Vagina (tissue), 2 donors: ENCODE data around the gene PLEKHJ1.

Experiments
- POLR2A ChIP-seq, 2 donors: fragments of 450-650 bp; IDR thresholded peaks; one replicate each; pipeline ENCODE4 v1.6.1; 2017; ENCODE audit warnings: antibody characterized with exemption in 2 of 2, mild to moderate bottlenecking in 2 of 2, moderate library complexity in 2 of 2
- POLR2AphosphoS5 ChIP-seq, 2 donors: sonication (generic); formaldehyde crosslinking; IDR thresholded peaks; one replicate each; pipeline ENCODE4 v1.9.0; 2017; ENCODE audit warnings: antibody characterized with exemption in 2 of 2, mild to moderate bottlenecking in 2 of 2, low read depth in 1 of 2; ENCODE audit not compliant: insufficient read depth in 1 of 2
- TF ChIP-seq, protein P1 (sequence below), 3 experiments: fragments of 450-650 bp in 2 of 3; fragments of 200-600 bp in 1 of 3; sonication (generic) in 1 of 3; IDR thresholded peaks; one replicate each; pipeline ENCODE4 v1.5.1; 2017 to 2019; ENCODE audit warnings: antibody characterized with exemption in 3 of 3, mild to moderate bottlenecking in 2 of 3, moderate library complexity in 2 of 3

DNA sequence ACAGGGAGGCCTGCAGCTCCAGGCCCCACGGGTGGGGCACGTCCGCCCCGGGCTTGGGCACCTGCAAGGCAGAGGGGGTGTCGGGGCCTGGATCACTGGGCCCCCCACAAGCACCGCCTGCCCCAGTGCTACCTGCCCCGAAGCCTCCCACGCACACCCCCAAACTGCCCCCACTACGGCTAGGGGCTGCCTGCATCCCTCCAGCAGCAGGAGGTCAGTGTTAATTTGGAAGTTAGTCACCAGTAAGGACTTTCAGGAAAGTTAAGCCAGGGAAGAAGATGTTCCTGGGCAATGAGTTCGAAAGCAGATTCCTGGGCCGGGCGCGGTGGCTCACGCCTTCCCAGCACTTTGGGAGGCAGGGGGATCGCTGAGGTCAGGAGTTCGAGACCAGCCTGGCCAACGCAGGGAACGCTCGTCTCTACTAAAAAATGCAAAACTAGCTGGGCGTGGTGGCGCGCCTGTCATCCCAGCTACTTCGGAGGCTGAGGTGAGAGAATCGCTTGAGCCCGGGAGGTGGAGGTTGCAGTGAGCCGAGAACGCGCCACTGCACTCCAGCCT, 40.4 kb upstream of the PLEKHJ1 start:
- TF ChIP-seq, protein P1, sequence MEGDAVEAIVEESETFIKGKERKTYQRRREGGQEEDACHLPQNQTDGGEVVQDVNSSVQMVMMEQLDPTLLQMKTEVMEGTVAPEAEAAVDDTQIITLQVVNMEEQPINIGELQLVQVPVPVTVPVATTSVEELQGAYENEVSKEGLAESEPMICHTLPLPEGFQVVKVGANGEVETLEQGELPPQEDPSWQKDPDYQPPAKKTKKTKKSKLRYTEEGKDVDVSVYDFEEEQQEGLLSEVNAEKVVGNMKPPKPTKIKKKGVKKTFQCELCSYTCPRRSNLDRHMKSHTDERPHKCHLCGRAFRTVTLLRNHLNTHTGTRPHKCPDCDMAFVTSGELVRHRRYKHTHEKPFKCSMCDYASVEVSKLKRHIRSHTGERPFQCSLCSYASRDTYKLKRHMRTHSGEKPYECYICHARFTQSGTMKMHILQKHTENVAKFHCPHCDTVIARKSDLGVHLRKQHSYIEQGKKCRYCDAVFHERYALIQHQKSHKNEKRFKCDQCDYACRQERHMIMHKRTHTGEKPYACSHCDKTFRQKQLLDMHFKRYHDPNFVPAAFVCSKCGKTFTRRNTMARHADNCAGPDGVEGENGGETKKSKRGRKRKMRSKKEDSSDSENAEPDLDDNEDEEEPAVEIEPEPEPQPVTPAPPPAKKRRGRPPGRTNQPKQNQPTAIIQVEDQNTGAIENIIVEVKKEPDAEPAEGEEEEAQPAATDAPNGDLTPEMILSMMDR (IDR thresholded peaks at IDR 0.05) = no peak
- no peak for TF ChIP-seq POLR2A (IDR thresholded peaks at IDR 0.05)
- TF ChIP-seq POLR2AphosphoS5 (IDR thresholded peaks at IDR 0.05; ENCODE audit: insufficient read depth in 1 of 2, low read depth in 1 of 2) = no peak
